Peyer's patch (tissue), 4 donors: ENCODE results near the gene ASPHD2. TPM values are rescaled to one million over a fixed set of nuclear protein-coding genes. Genes with fewer than 3 reads are reported as not detected.

Source experiments
- DNase-seq, 3 donors: peaks; one replicate each; pipeline ENCODE4 v3.0.0-alpha.2; 2017 to 2019
- H3K27ac ChIP-seq, 4 donors: fragments of 200-600 bp; sonication (generic); one replicate each; pipeline ENCODE4 v1.5.1; 2016 to 2019
- H3K27me3 ChIP-seq, 2 donors: fragments of 200-600 bp; sonication (generic); one replicate each; pipeline ENCODE4 v1.5.1; 2019
- H3K36me3 ChIP-seq, 3 donors: fragments of 200-600 bp; sonication (generic); one replicate each; pipeline ENCODE4 v1.5.1; 2016 to 2019
- H3K4me1 ChIP-seq, 4 donors: fragments of 200-600 bp; sonication (generic); one replicate each; pipeline ENCODE4 v1.5.1; 2016 to 2019
- H3K4me3 ChIP-seq, 4 donors: fragments of 200-600 bp; sonication (generic); 1 replicate in 3 of 4; 2 replicates in 1 of 4; pipeline ENCODE4 v1.5.1; 2016 to 2019; ENCODE audit warnings: mild to moderate bottlenecking in 1 of 4
- H3K9me3 ChIP-seq, 4 donors: fragments of 200-600 bp; sonication (generic); one replicate each; pipeline ENCODE4 v1.5.1; 2016 to 2019; ENCODE audit warnings: mild to moderate bottlenecking in 1 of 4
- POLR2A ChIP-seq, 2 donors: fragments of 450-650 bp; IDR thresholded peaks; one replicate each; pipeline ENCODE4 v1.5.1; 2017; ENCODE audit warnings: antibody characterized with exemption in 2 of 2, mild to moderate bottlenecking in 2 of 2, moderate library complexity in 2 of 2
- total RNA-seq, 4 donors: library from RNA; depleted of rRNA; stranded (reverse); fragments of >200 nt; gene quantifications; one replicate each; pipeline ENCODE4 v1.1.0, GENCODE V29; 2016
- TF ChIP-seq, protein P1 (sequence below), 6 experiments: fragments of 450-650 bp in 4 of 6; fragments of 200-600 bp in 2 of 6; sonication (generic) in 1 of 6; IDR thresholded peaks; one replicate each; pipeline ENCODE4 v1.5.1; 2017 to 2019; ENCODE audit warnings: antibody characterized with exemption in 6 of 6, mild to moderate bottlenecking in 3 of 6, moderate library complexity in 1 of 6

Gene ASPHD2
- total RNA-seq, 4 donors from 2014 or later = 0.95 to 6.6 (median 1.4) TPM

DNA sequence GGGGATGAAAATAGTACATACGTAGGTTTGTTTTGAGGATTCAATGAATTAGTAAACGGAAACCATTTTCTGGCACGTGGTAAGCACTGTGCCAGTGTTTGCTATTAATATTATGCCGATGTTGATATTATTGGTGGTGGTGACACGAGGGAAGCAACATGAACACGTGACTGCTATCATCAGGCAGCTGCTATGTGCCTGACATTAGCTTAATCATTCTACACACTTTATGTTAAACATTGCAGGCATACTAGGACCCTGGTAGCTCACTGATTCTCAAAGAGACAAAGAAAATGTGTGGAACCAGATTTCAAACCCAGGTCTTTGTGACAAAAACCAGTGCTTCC, 55.3 kb downstream of the ASPHD2 start:
- Histone ChIP-seq H3K36me3 (peaks cover 0 to 22% (median 0%) of the 10 kb centered on the region in 3 donors), H3K27ac (peak overlapping the region; percentile 93 to 98 (median 95)), H3K27me3 (no peaks in the 10 kb centered on the region), H3K4me3 (peak overlapping the region; percentile 82 to 96 (median 94)), H3K9me3 (no peaks in the 10 kb centered on the region), H3K4me1 (peaks cover 0 to 49% (median 19%) of the 10 kb centered on the region in 4 donors)
- TF ChIP-seq POLR2A (IDR thresholded peaks at IDR 0.05) = no peak
- TF ChIP-seq, protein P1, sequence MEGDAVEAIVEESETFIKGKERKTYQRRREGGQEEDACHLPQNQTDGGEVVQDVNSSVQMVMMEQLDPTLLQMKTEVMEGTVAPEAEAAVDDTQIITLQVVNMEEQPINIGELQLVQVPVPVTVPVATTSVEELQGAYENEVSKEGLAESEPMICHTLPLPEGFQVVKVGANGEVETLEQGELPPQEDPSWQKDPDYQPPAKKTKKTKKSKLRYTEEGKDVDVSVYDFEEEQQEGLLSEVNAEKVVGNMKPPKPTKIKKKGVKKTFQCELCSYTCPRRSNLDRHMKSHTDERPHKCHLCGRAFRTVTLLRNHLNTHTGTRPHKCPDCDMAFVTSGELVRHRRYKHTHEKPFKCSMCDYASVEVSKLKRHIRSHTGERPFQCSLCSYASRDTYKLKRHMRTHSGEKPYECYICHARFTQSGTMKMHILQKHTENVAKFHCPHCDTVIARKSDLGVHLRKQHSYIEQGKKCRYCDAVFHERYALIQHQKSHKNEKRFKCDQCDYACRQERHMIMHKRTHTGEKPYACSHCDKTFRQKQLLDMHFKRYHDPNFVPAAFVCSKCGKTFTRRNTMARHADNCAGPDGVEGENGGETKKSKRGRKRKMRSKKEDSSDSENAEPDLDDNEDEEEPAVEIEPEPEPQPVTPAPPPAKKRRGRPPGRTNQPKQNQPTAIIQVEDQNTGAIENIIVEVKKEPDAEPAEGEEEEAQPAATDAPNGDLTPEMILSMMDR (IDR thresholded peaks at IDR 0.05) = no peak
- DNase-seq = no peak

DNA sequence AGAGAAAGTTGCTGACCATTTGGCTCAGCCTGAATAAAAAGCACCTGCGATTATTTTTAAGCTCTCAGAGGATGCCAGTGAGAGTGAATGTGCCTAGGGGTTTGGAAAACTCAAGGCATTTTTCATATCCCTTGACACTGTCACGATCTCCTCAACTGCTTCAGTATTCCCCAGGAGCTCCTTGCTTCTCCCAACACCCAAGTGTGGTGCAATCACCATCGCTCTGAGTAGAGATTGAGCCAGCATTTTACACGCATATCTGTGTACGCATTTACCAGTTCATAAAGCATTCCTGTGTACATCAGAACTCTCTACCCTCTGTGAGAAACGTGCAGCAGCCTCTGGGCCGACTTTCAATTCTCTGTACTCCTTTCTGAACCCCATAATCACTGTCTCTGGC, 56.0 kb downstream of the ASPHD2 start:
- Histone ChIP-seq H3K4me3 (no peak overlapping the region), H3K4me1 (peaks cover 0 to 44% (median 19%) of the 10 kb centered on the region in 4 donors), H3K36me3 (peaks cover 0 to 28% (median 0%) of the 10 kb centered on the region in 3 donors), H3K9me3 (no peaks in the 10 kb centered on the region), H3K27ac (no peak overlapping the region), H3K27me3 (no peaks in the 10 kb centered on the region)
- TF ChIP-seq, protein P1 (IDR thresholded peaks at IDR 0.05) = no peak
- no peak for TF ChIP-seq POLR2A (IDR thresholded peaks at IDR 0.05)
- no peak for DNase-seq

DNA sequence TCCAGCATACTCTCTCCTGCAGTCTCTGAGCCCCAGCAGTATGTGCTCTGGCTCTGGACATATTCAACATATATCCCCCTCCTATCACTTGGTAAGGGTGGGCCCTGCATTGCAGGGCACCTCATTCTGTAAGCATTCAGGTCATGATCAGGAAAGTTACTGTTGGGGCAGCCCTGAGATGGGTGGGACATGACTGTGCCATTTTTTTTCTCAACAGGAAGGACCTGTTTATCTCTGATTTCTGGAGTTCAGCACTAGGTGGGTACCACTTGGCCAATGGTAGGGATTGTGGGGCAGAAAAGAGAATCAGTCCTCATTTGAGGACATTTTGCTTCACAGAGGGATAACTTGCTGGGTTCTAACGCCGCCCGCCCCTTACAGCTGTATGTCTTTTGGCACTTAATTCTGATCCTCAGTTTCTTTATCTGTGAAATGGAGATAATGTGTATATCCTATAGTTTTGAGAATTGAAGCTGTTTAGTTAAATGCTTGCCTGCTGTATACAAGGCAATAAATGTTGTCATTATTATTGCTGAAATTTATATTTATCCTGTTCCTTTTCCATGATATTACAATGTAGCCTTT, 56.8 kb downstream of the ASPHD2 start:
- peaks cover 0 to 37% (median 0%) of the 10 kb centered on the region in 3 donors for H3K36me3 ChIP-seq
- no peak for TF ChIP-seq POLR2A (IDR thresholded peaks at IDR 0.05)
- TF ChIP-seq, protein P1 (IDR thresholded peaks at IDR 0.05) = no peak
- no peak overlapping the region for H3K27ac ChIP-seq
- no peak overlapping the region for H3K4me3 ChIP-seq
- H3K27me3 ChIP-seq = no peaks in the 10 kb centered on the region
- H3K9me3 ChIP-seq = no peaks in the 10 kb centered on the region
- no peak for DNase-seq
- H3K4me1 ChIP-seq = peaks cover 0 to 35% (median 17%) of the 10 kb centered on the region in 4 donors

DNA sequence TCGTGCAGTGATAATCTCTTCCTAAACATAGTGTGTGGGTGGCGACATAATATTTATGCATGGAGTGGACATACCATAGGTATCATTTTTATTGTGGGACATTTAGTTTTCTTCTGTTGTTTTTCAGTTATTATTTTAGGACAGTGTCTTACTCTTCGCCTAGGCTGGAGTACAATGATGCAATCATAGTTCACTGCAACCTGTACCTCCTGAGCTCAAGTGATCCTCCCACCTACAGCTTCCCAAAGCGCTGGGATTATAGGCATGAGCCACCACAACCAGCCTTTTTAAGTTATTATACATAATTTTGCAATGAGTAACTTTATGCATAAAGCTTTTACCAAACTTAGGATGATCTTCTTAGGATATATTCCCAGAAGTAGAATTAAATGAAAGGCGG, 57.3 kb downstream of the ASPHD2 start:
- H3K4me3 ChIP-seq = no peak overlapping the region
- no peaks in the 10 kb centered on the region for H3K9me3 ChIP-seq
- TF ChIP-seq, protein P1 (IDR thresholded peaks at IDR 0.05) = no peak
- TF ChIP-seq POLR2A (IDR thresholded peaks at IDR 0.05) = no peak
- H3K27ac ChIP-seq = no peak overlapping the region
- H3K27me3 ChIP-seq = no peaks in the 10 kb centered on the region
- no peak for DNase-seq
- H3K36me3 ChIP-seq = peaks cover 0 to 42% (median 0%) of the 10 kb centered on the region in 3 donors
- H3K4me1 ChIP-seq = peaks cover 0 to 30% (median 16%) of the 10 kb centered on the region in 4 donors

DNA sequence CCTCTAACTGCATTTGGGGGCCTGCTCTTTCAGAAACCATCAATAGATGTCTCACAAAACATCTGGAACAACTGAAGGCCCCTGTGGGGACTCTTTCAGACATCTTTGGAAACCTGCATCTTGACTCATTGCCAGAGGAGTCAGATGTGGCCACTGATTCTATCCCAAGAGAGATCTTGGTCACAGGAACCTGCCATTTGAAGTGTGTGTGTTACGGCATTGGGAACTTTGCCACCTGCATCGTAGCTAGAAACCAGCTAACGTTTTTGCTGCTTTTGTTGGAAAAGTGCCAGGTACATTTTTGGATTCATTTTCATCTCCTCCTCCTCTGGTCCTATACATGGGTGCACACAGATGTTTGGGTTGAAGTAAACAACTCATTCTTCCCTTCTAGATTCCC, 58.9 kb downstream of the ASPHD2 start:
- no peak for TF ChIP-seq POLR2A (IDR thresholded peaks at IDR 0.05)
- TF ChIP-seq, protein P1 (IDR thresholded peaks at IDR 0.05) = no peak
- peaks cover 0 to 15% (median 8%) of the 10 kb centered on the region in 4 donors for H3K4me1 ChIP-seq
- H3K9me3 ChIP-seq = no peaks in the 10 kb centered on the region
- no peak for DNase-seq
- H3K36me3 ChIP-seq = peaks cover 0 to 58% (median 0%) of the 10 kb centered on the region in 3 donors
- no peak overlapping the region for H3K27ac ChIP-seq
- no peak overlapping the region for H3K4me3 ChIP-seq
- no peaks in the 10 kb centered on the region for H3K27me3 ChIP-seq
